Measurements from ENCODE around the gene TIMM13.

GRCh38 chr19:2462635-2463421 is 35.4 kb upstream of the TIMM13 start:
- TF ChIP-seq CTCF (IDR thresholded peaks at IDR 0.05; ENCODE audit: insufficient read depth, low read length, poor library complexity, severe bottlenecking) (no peak), EZH2phosphoT487 (conservative IDR thresholded peaks at IDR 0.05; ENCODE audit: low read length) (no peak)

Data from SU-DHL-6 (cell line).